Measurements from ENCODE around the gene FARP1. TPM values are rescaled to one million over a fixed set of nuclear protein-coding genes. Genes with fewer than 3 reads are reported as not detected.

Gene FARP1
- total and polyA plus RNA-seq, 2 of the 8 experiments (the other 6 are each of a cell fraction or from before 2014, with no cell fraction given), result 24.7 to 104 TPM

GRCh38 chr13:98313922-98314292 is 171.0 kb downstream of the FARP1 start:
- peaks cover 0 to 12% of the 10 kb centered on the region in 2 experiments; a peak in 1 of 4 replicates for H3K79me2 ChIP-seq (ENCODE audit: control insufficient read depth in 1 of 2, insufficient read depth in 2 of 2, low read length in 2 of 2)
- no peak overlapping the region for H3K4me3 ChIP-seq (ENCODE audit: extremely low read depth in 1 of 4, insufficient read depth in 2 of 4, low read depth in 3 of 4, low read length in 4 of 4)
- H3K9ac ChIP-seq (replicated peaks in 1 of 4; ENCODE audit: extremely low read depth in 1 of 4, low read depth in 3 of 4, low read length in 3 of 4), result no peak overlapping the region
- no peak overlapping the region for H2BK120ac ChIP-seq (replicated peaks; ENCODE audit: low read depth, low read length)
- H3K14ac ChIP-seq (ENCODE audit: insufficient read length), result no peak overlapping the region
- no peak overlapping the region for H3K27ac ChIP-seq (ENCODE audit: low read depth, low read length)
- no peak overlapping the region for H3K23ac ChIP-seq (ENCODE audit: insufficient read length)
- DNase-seq (ENCODE audit: low read depth in 1 of 2, low spot score in 2 of 2) (no peak), FAIRE-seq (no peak)
- H3K23me2 ChIP-seq (ENCODE audit: low read depth, low read length), result peaks cover 2% of the 10 kb centered on the region; the same call in 1 of the 2 replicates
- H3K18ac ChIP-seq (ENCODE audit: extremely low read depth, low read length), result no peak overlapping the region
- H3K9me3 ChIP-seq (ENCODE audit: insufficient read depth in 2 of 2, low read depth in 1 of 2, low read length in 1 of 2), result no peaks in the 10 kb centered on the region
- 95% methylated on average over 6 of the region's 6 CpGs; no CpG with 5 or more reads in 1 of the 2 experiments for WGBS, 2 experiments (ENCODE audit: extremely low coverage in 1 of 2, insufficient coverage in 1 of 2, insufficient read length in 1 of 2, insufficient replicate concordance in 2 of 2, low coverage in 1 of 2, low lambda C conversion rate in 2 of 2, missing lambda C conversion rate in 1 of 2)
- peaks cover 0 to 17% (median 13%) of the 10 kb centered on the region in 4 experiments for H3K4me1 ChIP-seq (replicated peaks in 1 of 4; ENCODE audit: control insufficient read depth in 3 of 4, insufficient read depth in 4 of 4, low read length in 3 of 4)
- POLR2A ChIA-PET (ENCODE audit: partially characterized antibody), result no interaction called here
- 0 out of 2 replicates have a peak overlapping the region, but pooled peaks have one; percentile 72 for H2BK15ac ChIP-seq (ENCODE audit: low read length)
- peak overlapping the region; percentile 75; the same call in 1 of the 2 replicates for H2BK12ac ChIP-seq (ENCODE audit: low read depth, low read length)
- no peaks in the 10 kb centered on the region for H3K27me3 ChIP-seq (replicated peaks in 1 of 4; ENCODE audit: control insufficient read depth in 3 of 4, extremely low read depth in 1 of 4, insufficient read depth in 3 of 4, low read length in 3 of 4)
- CTCF ChIA-PET (ENCODE audit: partially characterized antibody), result interaction anchor here (0.8 to 2.3 kb wide), 4 partner anchors 17 to 36 kb away, joined by 3 to 14 read pairs (median 4); no protein-coding TSS in a partner anchor
- no peak overlapping the region for H3K4me2 ChIP-seq (ENCODE audit: insufficient read depth in 1 of 2, low read depth in 2 of 2, low read length in 2 of 2)
- H3K4ac ChIP-seq (replicated peaks; ENCODE audit: insufficient read length, low read depth, low read length), result peak overlapping the region; percentile 88
- no peak overlapping the region for H2BK20ac ChIP-seq (ENCODE audit: low read length)
- no peak overlapping the region for H4K5ac ChIP-seq (ENCODE audit: insufficient read length, low read depth, low read length)
- no peak overlapping the region for H2AFZ ChIP-seq (ENCODE audit: low read length)
- 0 out of 2 replicates have a peak overlapping the region, but pooled peaks have one; percentile 61 for H2AK5ac ChIP-seq (ENCODE audit: low read depth, low read length)
- peak overlapping the region; percentile 66; the same call in 1 of the 2 replicates for H2BK5ac ChIP-seq (ENCODE audit: low read depth, low read length)
- no peak overlapping the region for H3K56ac ChIP-seq (replicated peaks; ENCODE audit: insufficient read length, low read depth, low read length)
- peaks cover 2% of the 10 kb centered on the region; the same call in 1 of the 2 replicates for H3K79me1 ChIP-seq (ENCODE audit: low read depth, low read length)
- H4K8ac ChIP-seq (ENCODE audit: extremely low read depth, insufficient read depth, low read length), result no peak overlapping the region
- H3K36me3 ChIP-seq (ENCODE audit: control insufficient read depth in 2 of 4, insufficient read depth in 4 of 4, low read length in 3 of 4), result peaks cover 0 to 3% (median 0%) of the 10 kb centered on the region in 4 experiments; a peak in 1 of 8 replicates
- no peak overlapping the region for H4K91ac ChIP-seq (replicated peaks; ENCODE audit: insufficient read length, low read length)
- H4K20me1 ChIP-seq (replicated peaks in 1 of 2; ENCODE audit: control insufficient read depth in 1 of 2, insufficient read depth in 2 of 2, low read length in 2 of 2), result no peaks in the 10 kb centered on the region
- TF ChIP-seq BRCA1 (IDR thresholded peaks at IDR 0.05; ENCODE audit: low read depth, low read length) (no peak), RAD21 (IDR thresholded peaks at IDR 0.05 in 1 of 2, conservative IDR thresholded peaks at IDR 0.05 in 1 of 2; ENCODE audit: low read depth in 2 of 2, low read length in 2 of 2) (no peak), JUN (IDR thresholded peaks at IDR 0.05; ENCODE audit: low read depth, low read length) (no peak), FOSL1 (IDR thresholded peaks at IDR 0.05; ENCODE audit: insufficient read depth, low read depth, low read length) (no peak), KDM4A (IDR thresholded peaks at IDR 0.05; ENCODE audit: low read depth, low read length, severe bottlenecking) (no peak), SP1 (IDR thresholded peaks at IDR 0.05; ENCODE audit: low read depth, low read length) (no peak), SAP30 (IDR thresholded peaks at IDR 0.05; ENCODE audit: insufficient read depth, insufficient replicate concordance, low read length) (no peak), TCF12 (IDR thresholded peaks at IDR 0.05; ENCODE audit: low read depth, low read length) (no peak), RBBP5 (IDR thresholded peaks at IDR 0.05; ENCODE audit: borderline replicate concordance, low read depth, low read length) (no peak)

Measured in H1 (cell line).